Neural crest cell (in vitro differentiated cells): ENCODE measurements around the gene BACH2. TPM values are rescaled to one million over a fixed set of nuclear protein-coding genes. Genes with fewer than 3 reads are reported as not detected.
A peak's percentile ranks its signal among the peaks of the same experiment; 100 is the strongest.

Experiments
- DNase-seq: peaks from one replicate; pipeline ENCODE4 v3.0.0; 2021; ENCODE audit warnings: low read depth, mixed read lengths, low spot score
- H3K27ac Mint-ChIP-seq: one replicate; pipeline ENCODE4 v1.8.0; 2021; ENCODE audit warnings: mild to moderate bottlenecking, mixed read lengths; ENCODE audit not compliant: unreplicated experiment
- H3K27me3 Mint-ChIP-seq: 2 replicates; pipeline ENCODE4 v1.8.0; 2021; ENCODE audit warnings: low read depth, mild to moderate bottlenecking, mixed read lengths
- H3K36me3 Mint-ChIP-seq: 2 replicates; pipeline ENCODE4 v1.8.0; 2021; ENCODE audit warnings: low read depth, mild to moderate bottlenecking, mixed read lengths
- H3K4me1 Mint-ChIP-seq: 2 replicates; pipeline ENCODE4 v1.8.0; 2021; ENCODE audit warnings: mixed read lengths
- H3K4me3 Mint-ChIP-seq: one replicate; pipeline ENCODE4 v1.8.0; 2021; ENCODE audit warnings: mild to moderate bottlenecking, mixed read lengths
- H3K9me3 Mint-ChIP-seq: 2 replicates; pipeline ENCODE4 v1.8.0; 2021; ENCODE audit warnings: mixed read lengths
- total RNA-seq: library from RNA; stranded (reverse); gene quantifications from 2 replicates; pipeline ENCODE4 v1.2.1, GENCODE V29; 2021
- TF ChIP-seq, protein P1 (sequence below): fragments of 200-600 bp; sonication (generic); conservative IDR thresholded peaks from 2 replicates; pipeline ENCODE4 v1.5.0; 2021; ENCODE audit warnings: antibody characterized with exemption, mild to moderate bottlenecking

Gene BACH2
- total RNA-seq, 1 donor from 2014 or later, result 13.1 TPM

DNA sequence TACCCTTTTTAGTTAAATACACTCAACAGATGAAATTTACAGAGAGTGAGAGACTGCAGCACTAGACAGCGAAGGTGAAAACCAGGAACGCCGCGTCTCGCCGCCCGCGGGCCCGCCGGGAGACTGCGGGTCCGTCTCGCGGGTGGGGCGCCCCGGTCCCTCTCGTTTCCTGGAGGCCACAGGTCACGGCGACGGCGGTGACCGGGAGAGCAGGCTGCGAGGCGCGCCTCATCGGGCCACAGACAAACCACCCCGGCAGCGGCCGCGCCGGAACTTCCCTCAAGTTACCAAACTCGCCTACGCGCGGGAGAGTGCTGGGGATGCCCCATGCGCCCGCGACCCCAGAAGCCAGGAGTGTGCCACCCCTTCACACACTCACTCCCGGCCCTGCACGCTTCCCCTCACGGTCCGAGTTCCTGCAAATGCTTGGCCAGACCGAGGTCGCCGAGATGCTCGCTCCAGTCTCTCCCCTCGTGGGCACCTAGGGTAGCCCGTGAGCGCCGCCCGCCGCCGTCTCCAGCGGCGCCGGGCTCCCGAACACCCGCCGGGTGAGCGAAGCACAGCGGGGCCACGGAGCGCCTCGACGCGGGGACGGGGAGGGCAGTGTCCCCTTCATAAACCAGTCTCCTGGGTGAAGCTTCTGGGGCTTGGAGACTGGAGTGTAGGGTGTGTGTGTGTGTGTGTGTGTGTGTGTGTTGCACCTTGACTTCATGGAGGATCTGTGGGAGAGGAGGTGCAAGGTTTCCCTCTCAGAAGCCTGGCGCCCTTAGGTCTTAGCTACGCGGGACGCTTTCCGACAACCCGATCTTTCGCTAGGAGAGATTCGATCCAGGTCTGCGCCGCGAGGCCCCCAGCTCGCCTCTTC is 1.4 kb downstream of the BACH2 start:
- no peaks in the 10 kb centered on the region for H3K36me3 Mint-ChIP-seq
- H3K4me3 Mint-ChIP-seq, result peak overlapping the region; percentile 93
- TF ChIP-seq, protein P1, sequence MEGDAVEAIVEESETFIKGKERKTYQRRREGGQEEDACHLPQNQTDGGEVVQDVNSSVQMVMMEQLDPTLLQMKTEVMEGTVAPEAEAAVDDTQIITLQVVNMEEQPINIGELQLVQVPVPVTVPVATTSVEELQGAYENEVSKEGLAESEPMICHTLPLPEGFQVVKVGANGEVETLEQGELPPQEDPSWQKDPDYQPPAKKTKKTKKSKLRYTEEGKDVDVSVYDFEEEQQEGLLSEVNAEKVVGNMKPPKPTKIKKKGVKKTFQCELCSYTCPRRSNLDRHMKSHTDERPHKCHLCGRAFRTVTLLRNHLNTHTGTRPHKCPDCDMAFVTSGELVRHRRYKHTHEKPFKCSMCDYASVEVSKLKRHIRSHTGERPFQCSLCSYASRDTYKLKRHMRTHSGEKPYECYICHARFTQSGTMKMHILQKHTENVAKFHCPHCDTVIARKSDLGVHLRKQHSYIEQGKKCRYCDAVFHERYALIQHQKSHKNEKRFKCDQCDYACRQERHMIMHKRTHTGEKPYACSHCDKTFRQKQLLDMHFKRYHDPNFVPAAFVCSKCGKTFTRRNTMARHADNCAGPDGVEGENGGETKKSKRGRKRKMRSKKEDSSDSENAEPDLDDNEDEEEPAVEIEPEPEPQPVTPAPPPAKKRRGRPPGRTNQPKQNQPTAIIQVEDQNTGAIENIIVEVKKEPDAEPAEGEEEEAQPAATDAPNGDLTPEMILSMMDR, result peak; percentile 23
- H3K27ac Mint-ChIP-seq, result no peak overlapping the region
- H3K27me3 Mint-ChIP-seq, result peaks cover 21% of the 10 kb centered on the region
- H3K4me1 Mint-ChIP-seq, result peaks cover 44% of the 10 kb centered on the region
- DNase-seq, result peak; percentile 37
- no peaks in the 10 kb centered on the region for H3K9me3 Mint-ChIP-seq

DNA sequence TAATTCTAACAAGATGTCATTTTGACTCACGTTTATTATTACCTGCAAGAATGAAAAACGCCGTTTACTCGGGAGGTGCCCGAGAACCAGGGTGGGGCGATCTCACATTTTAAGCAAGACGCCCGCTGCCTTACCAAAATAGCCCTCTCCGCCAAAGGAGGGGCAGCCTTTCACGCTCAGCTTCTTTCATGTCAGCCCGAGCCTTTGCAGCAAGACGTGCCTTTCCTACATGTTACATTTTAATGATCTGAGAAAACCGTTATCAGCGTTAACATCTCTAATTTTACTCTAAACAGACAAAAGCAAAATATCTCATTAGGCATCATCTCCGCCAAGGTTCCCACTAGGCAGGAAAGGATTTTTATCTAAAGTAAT is 2.0 kb downstream of the BACH2 start:
- TF ChIP-seq, protein P1, result no peak
- peaks cover under 1% of the 10 kb centered on the region for H3K9me3 Mint-ChIP-seq
- H3K4me3 Mint-ChIP-seq, result peak overlapping the region; percentile 93
- H3K4me1 Mint-ChIP-seq, result peaks cover 44% of the 10 kb centered on the region
- no peak overlapping the region for H3K27ac Mint-ChIP-seq
- no peak for DNase-seq
- no peaks in the 10 kb centered on the region for H3K36me3 Mint-ChIP-seq
- peaks cover 17% of the 10 kb centered on the region for H3K27me3 Mint-ChIP-seq

DNA sequence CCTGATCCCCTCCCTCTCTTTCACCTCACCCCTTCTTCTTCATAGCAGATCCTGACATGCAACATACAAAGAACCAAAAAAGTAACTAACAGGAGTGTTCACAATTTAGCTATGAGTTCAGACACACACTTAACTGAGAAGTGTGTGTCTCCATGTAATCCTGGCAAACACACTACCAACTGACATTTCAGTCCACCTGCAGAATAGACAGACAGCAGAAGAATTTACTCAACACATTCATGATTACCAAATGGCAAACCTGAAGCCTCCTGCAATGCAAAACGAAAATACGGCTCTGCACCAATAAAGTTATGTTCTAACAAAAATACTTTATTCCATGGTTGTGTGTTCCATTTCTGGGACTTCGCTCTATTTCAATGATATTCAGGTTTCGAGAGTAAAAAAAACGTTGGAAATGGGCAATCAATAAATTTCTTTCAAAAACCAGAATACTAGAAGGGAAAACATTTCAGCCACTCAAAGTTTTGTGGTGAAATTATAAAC is 2.6 kb downstream of the BACH2 start:
- Mint-ChIP-seq H3K27me3 (peaks cover 17% of the 10 kb centered on the region), H3K4me3 (peak overlapping the region; percentile 93), H3K27ac (no peak overlapping the region), H3K9me3 (peaks cover 3% of the 10 kb centered on the region), H3K36me3 (no peaks in the 10 kb centered on the region), H3K4me1 (peaks cover 44% of the 10 kb centered on the region)
- TF ChIP-seq, protein P1, result no peak
- no peak for DNase-seq

GRCh38 chr6:90293319-90293953 is 3.2 kb downstream of the BACH2 start:
- Mint-ChIP-seq H3K27ac (no peak overlapping the region), H3K36me3 (no peaks in the 10 kb centered on the region), H3K27me3 (peaks cover 16% of the 10 kb centered on the region), H3K9me3 (peaks cover 3% of the 10 kb centered on the region), H3K4me3 (peak overlapping the region; percentile 93), H3K4me1 (peaks cover 44% of the 10 kb centered on the region)
- TF ChIP-seq, protein P1, result no peak
- DNase-seq, result no peak

GRCh38 chr6:90291565-90291964 is 5.1 kb downstream of the BACH2 start:
- TF ChIP-seq, protein P1, result no peak
- peak overlapping the region; percentile 74 for H3K27ac Mint-ChIP-seq
- peaks cover 3% of the 10 kb centered on the region for H3K9me3 Mint-ChIP-seq
- DNase-seq, result no peak
- no peak overlapping the region for H3K4me3 Mint-ChIP-seq
- H3K4me1 Mint-ChIP-seq, result peaks cover 39% of the 10 kb centered on the region
- H3K36me3 Mint-ChIP-seq, result no peaks in the 10 kb centered on the region
- H3K27me3 Mint-ChIP-seq, result peaks cover 14% of the 10 kb centered on the region
